Heart left ventricle (tissue), 16 donors: ENCODE results near the gene TNFAIP1. TPM values are rescaled to one million over a fixed set of nuclear protein-coding genes. Genes with fewer than 3 reads are reported as not detected.

Experiments used
- ATAC-seq, 4 donors: fragments of 200-7000 bp; cut with Tn5 transposase; one replicate each; pipeline ENCODE4 v1.9.1; 2020 to 2022; ENCODE audit warnings: moderate library complexity in 4 of 4, mild to moderate bottlenecking in 3 of 4, moderate number of reproducible peaks in 1 of 4
- DNase-seq, 5 donors: peaks; one replicate each; pipeline ENCODE4 v3.0.0-alpha.2; 2020
- H3K27ac ChIP-seq, 12 donors: fragments of 200-600 bp; sonication (generic) in 4 of 12; one replicate each; pipeline versions ENCODE4 v1.5.0 to v1.8.0; 2016 to 2022; ENCODE audit warnings: mild to moderate bottlenecking in 2 of 12
- H3K27me3 ChIP-seq, 9 donors: fragments of 200-600 bp; sonication (generic) in 2 of 9; one replicate each; pipeline versions ENCODE4 v1.5.1 to v1.8.0; 2016 to 2022; ENCODE audit warnings: mild to moderate bottlenecking in 3 of 9
- H3K36me3 ChIP-seq, 9 donors: fragments of 200-600 bp; sonication (generic) in 2 of 9; one replicate each; pipeline versions ENCODE4 v1.5.0 to v1.8.0; 2018 to 2022; ENCODE audit warnings: mild to moderate bottlenecking in 2 of 9
- H3K4me1 ChIP-seq, 12 donors: fragments of 200-600 bp; sonication (generic) in 4 of 12; one replicate each; pipeline versions ENCODE4 v1.5.0 to v1.8.0; 2016 to 2022; ENCODE audit warnings: mild to moderate bottlenecking in 3 of 12
- H3K4me3 ChIP-seq, 12 donors: fragments of 200-600 bp; sonication (generic) in 4 of 12; one replicate each; pipeline versions ENCODE4 v1.5.0 to v1.8.0; 2017 to 2022; ENCODE audit warnings: mild to moderate bottlenecking in 9 of 12, moderate library complexity in 4 of 12
- H3K9me3 ChIP-seq, 12 donors: fragments of 200-600 bp; sonication (generic) in 4 of 12; one replicate each; pipeline versions ENCODE4 v1.5.0 to v1.8.0; 2016 to 2022; ENCODE audit warnings: mild to moderate bottlenecking in 1 of 12
- CTCF ChIP-seq, 12 donors: fragments of 200-600 bp; sonication (generic) in 4 of 12; IDR thresholded peaks; one replicate each; pipeline versions ENCODE4 v1.5.0 to v1.8.0; 2018 to 2022; ENCODE audit warnings: antibody characterized with exemption in 12 of 12, mild to moderate bottlenecking in 5 of 12
- POLR2A ChIP-seq, 2 donors: fragments of 450-650 bp; IDR thresholded peaks; one replicate each; pipeline ENCODE4 v1.6.1; 2017; ENCODE audit warnings: antibody characterized with exemption in 2 of 2, mild to moderate bottlenecking in 2 of 2, moderate library complexity in 2 of 2
- WGBS, 4 donors: extraction: QIAGEN DNeasy Blood & Tissue Kit in 2 of 4; methylation state at CpG; one replicate each; pipeline versions ENCODE4 v1.1.5 to v1.1.7; 2013 to 2018; 5-methylcytosine and 5-hydroxymethylcytosine counted together
- intact Hi-C, 10 donors: fragments of 100-400 bp; cut with DNase I; formaldehyde crosslinking; loops; one replicate each; pipeline versions ENCODE4 v1.11.1 to v1.14.2; 2022
- polyA plus RNA-seq, 2 donors: library from polyadenylated mRNA; stranded (reverse); fragments of 200-250 nt; gene quantifications; one replicate each; pipeline ENCODE4 v1.2.3, GENCODE V29; 2013
- total RNA-seq, 9 donors: library from RNA; depleted of rRNA in 2 of 9; stranded (reverse); fragments of >200 nt in 2 of 9; fragmentation: NEBNext Ultra II Directional in 3 of 9; extraction: Animal tissue kit (Norgen Biotek cat#: 25700) in 3 of 9; gene quantifications; one replicate each; pipeline versions ENCODE4 v1.1.0 to v1.2.4, GENCODE V29; 2016 to 2023
- donor health status: ischemic (EF 13 %, LVEDD 7.1; RV severe dilation, severe dysfunction).
- donor health status: healthy with polysubstance abuse.
- donor health status: DM: no; HTN: yes; CAD: no.
- donor health status: DM: no; HTN: no; CAD: no.
- donor health status: ischemic (EF 25% LVEDD 6.9; RV normal size, moderate dysfunction).
- donor health status: ischemic (EF 25% LVEDD 5.7; RV mildly dilated, moderate dysfunction).
- donor health status: healthy.
- donor health status: DM: yes; HTN: yes; CAD: no.
- donor health status: ischemic (EF 35%, LVEDD 5.7; RV mildly dilated, moderate dysfunction).
- donor health status: nonischemic (EF 11% LVEDD 7.7; RV severe dilation, severe dysfunction).
- donor health status: DM: yes; HTN: yes; CAD: no.
- donor health status: PGD.
- donor health status: ischemic (EF 29% LVEDD 5.4; RV normal size, mild dysfunction).
- donor health status: nonischemic (EF 23%, LVEDD 6.1; RV moderate dilation, normal function).

TNFAIP1 gene
- total and polyA plus RNA-seq, 11 donors: 11.9 to 83.4 (median 47.8) TPM

- Histone ChIP-seq H3K36me3 (peaks cover 0 to 61% (median 51%) of the 10 kb centered on the region in 9 donors), H3K27ac (no peak overlapping the region), H3K4me3 (no peak overlapping the region), H3K4me1 (peaks cover 0 to 7% (median 0%) of the 10 kb centered on the region in 12 donors), H3K9me3 (no peaks in the 10 kb centered on the region), H3K27me3 (no peaks in the 10 kb centered on the region)
- DNase-seq: no peak
- WGBS, 4 donors: 75 to 87% (median 77%) methylated on average over 4 of the region's 4 CpGs
- intact Hi-C loops: no loop called here
- no peak for TF ChIP-seq CTCF (IDR thresholded peaks at IDR 0.05)
- no peak for TF ChIP-seq POLR2A (IDR thresholded peaks at IDR 0.05)
- no peak for ATAC-seq
These were observed 7.2 kb upstream of the TNFAIP1 start for GRCh38 chr17:28328325-28328724.

- 89 to 97% (median 92%) methylated on average over 3 to 5 of the region's 5 CpGs for WGBS, 4 donors
- DNase-seq (no peak), ATAC-seq (no peak)
- peaks cover 0 to 61% (median 51%) of the 10 kb centered on the region in 9 donors for H3K36me3 ChIP-seq
- intact Hi-C loops: loop anchor here in 2 of 10 donors (10.0 kb wide), 2 partner anchors 614 to 624 kb away; partner anchors contain the start of gene PHF12 (in 1 of the 2)
- no peak overlapping the region for H3K4me3 ChIP-seq
- no peaks in the 10 kb centered on the region for H3K9me3 ChIP-seq
- TF ChIP-seq POLR2A (IDR thresholded peaks at IDR 0.05) (no peak), CTCF (IDR thresholded peaks at IDR 0.05) (no peak)
- no peak overlapping the region for H3K27ac ChIP-seq
- no peaks in the 10 kb centered on the region for H3K27me3 ChIP-seq
- peaks cover 0 to 20% (median 15%) of the 10 kb centered on the region in 12 donors for H3K4me1 ChIP-seq
These were observed 4.9 kb upstream of the TNFAIP1 start for GRCh38 chr17:28330671-28331070.

GRCh38 chr17:28331891-28332420, 3.6 kb upstream of the TNFAIP1 start:
- Histone ChIP-seq H3K36me3 (peaks cover 0 to 58% (median 49%) of the 10 kb centered on the region in 9 donors), H3K4me1 (peaks cover 0 to 30% (median 22%) of the 10 kb centered on the region in 12 donors), H3K4me3 (no peak overlapping the region), H3K27ac (no peak overlapping the region), H3K9me3 (no peaks in the 10 kb centered on the region), H3K27me3 (no peaks in the 10 kb centered on the region)
- DNase-seq: no peak
- 85 to 92% (median 91%) methylated on average over 6 of the region's 6 CpGs for WGBS, 4 donors
- intact Hi-C loops: loop anchor here in 2 of 10 donors (10.0 kb wide), 2 partner anchors 613 to 623 kb away; partner anchors contain the start of gene PHF12 (in 1 of the 2)
- no peak for ATAC-seq
- TF ChIP-seq CTCF (IDR thresholded peaks at IDR 0.05) (no peak), POLR2A (IDR thresholded peaks at IDR 0.05) (no peak)

GRCh38 chr17:28333083-28333746, 2.3 kb upstream of the TNFAIP1 start:
- peak overlapping the region in 1 of 12 donors; percentile 99 for H3K27ac ChIP-seq
- H3K36me3 ChIP-seq: peaks cover 0 to 45% (median 37%) of the 10 kb centered on the region in 9 donors
- DNase-seq: no peak
- no peaks in the 10 kb centered on the region for H3K9me3 ChIP-seq
- no peak for ATAC-seq
- no peak overlapping the region for H3K4me3 ChIP-seq
- H3K4me1 ChIP-seq: peaks cover 0 to 42% (median 35%) of the 10 kb centered on the region in 12 donors
- no peak for TF ChIP-seq CTCF (IDR thresholded peaks at IDR 0.05)
- no peak for TF ChIP-seq POLR2A (IDR thresholded peaks at IDR 0.05)
- H3K27me3 ChIP-seq: no peaks in the 10 kb centered on the region
- intact Hi-C loops: loop anchor here in 2 of 10 donors (10.0 kb wide), 2 partner anchors 612 to 622 kb away; partner anchors contain the start of gene PHF12 (in 1 of the 2)
- 64 to 71% (median 70%) methylated on average over 1 of the region's 1 CpG for WGBS, 4 donors
